Keratinocyte (primary cell): ENCODE data around the gene HMGA1.

ENCODE experiments used
- EZH2 ChIP-seq: IDR thresholded peaks from one replicate; pipeline ENCODE4 v1.6.1; 2012; ENCODE audit warnings: inconsistent platforms, mild to moderate bottlenecking, low read length, moderate library complexity
- TF ChIP-seq, protein P1 (sequence below), 3 experiments: IDR thresholded peaks in 1 of 3; conservative IDR thresholded peaks in 1 of 3; optimal IDR thresholded peaks in 1 of 3; 2 replicates in 2 of 3; 3 replicates in 1 of 3; pipeline versions ENCODE3 to v1.5.1; 2011; ENCODE audit warnings: low read length in 3 of 3, mild to moderate bottlenecking in 3 of 3, moderate library complexity in 2 of 3, control low read depth in 1 of 3, inconsistent platforms in 1 of 3; ENCODE audit not compliant: insufficient read depth in 2 of 3; ENCODE audit errors: extremely low read depth in 1 of 3

DNA sequence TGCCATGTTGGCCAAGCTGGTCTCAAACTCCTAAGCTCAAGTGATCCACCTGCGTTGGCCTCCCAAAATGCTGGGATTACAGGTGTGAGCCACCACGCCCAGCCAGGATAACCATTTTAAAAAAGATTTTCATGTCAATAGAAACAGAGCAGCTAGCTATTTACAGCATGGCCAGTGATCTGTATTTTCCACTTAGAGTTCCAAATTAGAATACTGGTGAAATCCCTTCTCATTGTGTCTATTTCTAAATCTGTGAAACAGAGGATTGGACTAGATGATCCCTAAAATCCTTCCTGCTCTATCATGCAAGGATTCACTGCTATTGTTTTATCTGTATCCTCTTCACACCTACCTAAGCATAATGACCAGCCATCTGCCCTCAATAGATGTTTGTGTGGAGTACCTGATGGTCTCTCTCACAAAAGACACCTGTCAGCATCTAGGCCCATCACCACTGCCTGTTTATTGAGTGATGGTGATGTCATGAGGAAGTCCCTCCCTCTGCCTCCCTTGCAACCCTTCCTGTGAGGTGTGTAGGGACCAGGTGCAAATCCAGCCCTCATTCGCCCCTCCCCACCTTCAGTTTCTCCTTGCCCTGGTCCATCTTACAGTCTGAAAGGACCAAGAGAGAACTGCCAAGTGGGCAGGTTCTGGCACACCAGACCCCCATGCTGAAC, 38.6 kb downstream of the HMGA1 start:
- TF ChIP-seq, protein P1, sequence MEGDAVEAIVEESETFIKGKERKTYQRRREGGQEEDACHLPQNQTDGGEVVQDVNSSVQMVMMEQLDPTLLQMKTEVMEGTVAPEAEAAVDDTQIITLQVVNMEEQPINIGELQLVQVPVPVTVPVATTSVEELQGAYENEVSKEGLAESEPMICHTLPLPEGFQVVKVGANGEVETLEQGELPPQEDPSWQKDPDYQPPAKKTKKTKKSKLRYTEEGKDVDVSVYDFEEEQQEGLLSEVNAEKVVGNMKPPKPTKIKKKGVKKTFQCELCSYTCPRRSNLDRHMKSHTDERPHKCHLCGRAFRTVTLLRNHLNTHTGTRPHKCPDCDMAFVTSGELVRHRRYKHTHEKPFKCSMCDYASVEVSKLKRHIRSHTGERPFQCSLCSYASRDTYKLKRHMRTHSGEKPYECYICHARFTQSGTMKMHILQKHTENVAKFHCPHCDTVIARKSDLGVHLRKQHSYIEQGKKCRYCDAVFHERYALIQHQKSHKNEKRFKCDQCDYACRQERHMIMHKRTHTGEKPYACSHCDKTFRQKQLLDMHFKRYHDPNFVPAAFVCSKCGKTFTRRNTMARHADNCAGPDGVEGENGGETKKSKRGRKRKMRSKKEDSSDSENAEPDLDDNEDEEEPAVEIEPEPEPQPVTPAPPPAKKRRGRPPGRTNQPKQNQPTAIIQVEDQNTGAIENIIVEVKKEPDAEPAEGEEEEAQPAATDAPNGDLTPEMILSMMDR (optimal IDR thresholded peaks at IDR 0.05 in 1 of 3, IDR thresholded peaks at IDR 0.05 in 1 of 3, conservative IDR thresholded peaks at IDR 0.05 in 1 of 3; ENCODE audit: extremely low read depth in 1 of 3, insufficient read depth in 2 of 3, low read length in 3 of 3): no peak
- no peak for TF ChIP-seq EZH2
